ENCODE measurements around the gene RBM15B. TPM values are rescaled to one million over a fixed set of nuclear protein-coding genes. Genes with fewer than 3 reads are reported as not detected.

RBM15B gene
- polyA plus RNA-seq, 1 donor (not counting 4 experiments of a cell fraction or from before 2014, with no cell fraction given), result 10.2 TPM

DNA sequence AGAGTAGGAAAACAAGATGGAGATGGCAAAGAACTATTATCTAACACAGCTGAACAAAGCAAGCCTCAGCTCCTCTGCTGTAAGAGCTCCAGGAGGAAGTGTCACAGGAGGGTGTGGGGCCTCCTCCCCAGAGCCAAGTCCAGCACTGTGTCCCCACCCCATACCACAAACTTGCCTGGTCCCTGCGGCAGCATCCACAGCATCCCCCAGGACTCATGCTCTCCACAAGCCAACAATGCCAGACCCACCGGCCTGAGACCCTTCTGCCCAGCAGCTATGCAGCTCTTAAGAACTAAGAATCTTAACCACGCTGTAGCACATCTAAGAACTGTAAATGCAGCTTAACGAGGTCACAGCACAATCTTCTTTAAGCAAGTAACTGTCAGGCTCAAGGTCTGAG lies 9.1 kb downstream of the RBM15B start:
- Histone ChIP-seq H3K9ac (ENCODE audit: control insufficient read depth, extremely low read depth, insufficient read depth, low read length) (no peak overlapping the region), H2AFZ (ENCODE audit: control insufficient read depth, low read length) (no peak overlapping the region), H3K27ac (ENCODE audit: control insufficient read depth, insufficient read depth, low read length) (no peak overlapping the region), H3K9me1 (ENCODE audit: control insufficient read depth, extremely low read depth, insufficient read depth, low read length) (no peaks in the 10 kb centered on the region), H3K79me2 (ENCODE audit: control insufficient read depth, insufficient read depth, low read length) (peaks cover 12% of the 10 kb centered on the region), H3K27me3 (ENCODE audit: control insufficient read depth, extremely low read depth, insufficient read depth, low read length) (no peaks in the 10 kb centered on the region), H4K20me1 (ENCODE audit: control insufficient read depth, extremely low read depth, insufficient read depth, low read length) (peaks cover 9% of the 10 kb centered on the region), H3K36me3 (ENCODE audit: control insufficient read depth in 2 of 2, extremely low read depth in 1 of 2, insufficient read depth in 2 of 2, low read length in 2 of 2) (peaks cover 23 to 41% of the 10 kb centered on the region in 2 experiments), H3K4me1 (ENCODE audit: control insufficient read depth, extremely low read depth, insufficient read depth, low read length) (no peaks in the 10 kb centered on the region), H3K4me2 (ENCODE audit: control insufficient read depth, extremely low read depth, insufficient read depth, low read depth, low read length) (no peak overlapping the region), H3K4me3 (ENCODE audit: control insufficient read depth in 2 of 3, extremely low read depth in 1 of 3, insufficient read depth in 2 of 3, low read depth in 1 of 3, low read length in 3 of 3) (no peak overlapping the region), H3K9me3 (ENCODE audit: control insufficient read depth, low read depth, low read length) (no peaks in the 10 kb centered on the region)
- no peak for TF ChIP-seq EZH2 (IDR thresholded peaks at IDR 0.05; ENCODE audit: low read length)
- TF ChIP-seq, protein P1, sequence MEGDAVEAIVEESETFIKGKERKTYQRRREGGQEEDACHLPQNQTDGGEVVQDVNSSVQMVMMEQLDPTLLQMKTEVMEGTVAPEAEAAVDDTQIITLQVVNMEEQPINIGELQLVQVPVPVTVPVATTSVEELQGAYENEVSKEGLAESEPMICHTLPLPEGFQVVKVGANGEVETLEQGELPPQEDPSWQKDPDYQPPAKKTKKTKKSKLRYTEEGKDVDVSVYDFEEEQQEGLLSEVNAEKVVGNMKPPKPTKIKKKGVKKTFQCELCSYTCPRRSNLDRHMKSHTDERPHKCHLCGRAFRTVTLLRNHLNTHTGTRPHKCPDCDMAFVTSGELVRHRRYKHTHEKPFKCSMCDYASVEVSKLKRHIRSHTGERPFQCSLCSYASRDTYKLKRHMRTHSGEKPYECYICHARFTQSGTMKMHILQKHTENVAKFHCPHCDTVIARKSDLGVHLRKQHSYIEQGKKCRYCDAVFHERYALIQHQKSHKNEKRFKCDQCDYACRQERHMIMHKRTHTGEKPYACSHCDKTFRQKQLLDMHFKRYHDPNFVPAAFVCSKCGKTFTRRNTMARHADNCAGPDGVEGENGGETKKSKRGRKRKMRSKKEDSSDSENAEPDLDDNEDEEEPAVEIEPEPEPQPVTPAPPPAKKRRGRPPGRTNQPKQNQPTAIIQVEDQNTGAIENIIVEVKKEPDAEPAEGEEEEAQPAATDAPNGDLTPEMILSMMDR (optimal IDR thresholded peaks at IDR 0.05 in 1 of 3, IDR thresholded peaks at IDR 0.05 in 1 of 3, conservative IDR thresholded peaks at IDR 0.05 in 1 of 3; ENCODE audit: extremely low read depth in 1 of 3, insufficient read depth in 2 of 3, low read length in 3 of 3), result no peak
- no peak for FAIRE-seq
- DNase-seq (ENCODE audit: low read depth, low spot score), result no peak
- dilution Hi-C loops (cut with MboI; ENCODE audit: extremely low pct_ligation_motif_present, low sequenced_read_pairs), result no loop called here

DNA sequence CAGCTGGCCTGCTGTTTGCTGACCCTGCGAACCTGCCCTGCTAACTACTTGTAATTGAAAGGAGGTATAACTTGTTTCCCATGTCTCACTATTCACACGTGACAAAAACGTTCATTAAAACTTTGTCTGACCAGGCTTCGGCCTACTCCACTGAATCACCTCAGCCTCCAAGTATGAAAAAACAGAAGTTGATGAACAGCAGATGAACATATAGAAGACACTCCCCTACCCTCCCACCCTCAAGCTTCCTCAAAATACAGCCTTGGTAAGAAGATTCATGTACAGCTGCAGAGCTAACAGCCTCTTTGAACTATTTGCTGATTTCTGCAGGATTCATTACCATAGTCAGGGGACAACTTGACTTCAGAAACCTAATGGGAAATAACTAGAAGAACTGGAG lies 10.7 kb downstream of the RBM15B start:
- Histone ChIP-seq H3K9me1 (ENCODE audit: control insufficient read depth, extremely low read depth, insufficient read depth, low read length) (no peaks in the 10 kb centered on the region), H3K36me3 (ENCODE audit: control insufficient read depth in 2 of 2, extremely low read depth in 1 of 2, insufficient read depth in 2 of 2, low read length in 2 of 2) (peaks cover 12 to 28% of the 10 kb centered on the region in 2 experiments), H3K9ac (ENCODE audit: control insufficient read depth, extremely low read depth, insufficient read depth, low read length) (no peak overlapping the region), H3K27me3 (ENCODE audit: control insufficient read depth, extremely low read depth, insufficient read depth, low read length) (no peaks in the 10 kb centered on the region), H4K20me1 (ENCODE audit: control insufficient read depth, extremely low read depth, insufficient read depth, low read length) (no peaks in the 10 kb centered on the region), H3K4me2 (ENCODE audit: control insufficient read depth, extremely low read depth, insufficient read depth, low read depth, low read length) (no peak overlapping the region), H3K79me2 (ENCODE audit: control insufficient read depth, insufficient read depth, low read length) (no peaks in the 10 kb centered on the region), H3K4me1 (ENCODE audit: control insufficient read depth, extremely low read depth, insufficient read depth, low read length) (no peaks in the 10 kb centered on the region), H2AFZ (ENCODE audit: control insufficient read depth, low read length) (no peak overlapping the region), H3K9me3 (ENCODE audit: control insufficient read depth, low read depth, low read length) (no peaks in the 10 kb centered on the region), H3K4me3 (ENCODE audit: control insufficient read depth in 2 of 3, extremely low read depth in 1 of 3, insufficient read depth in 2 of 3, low read depth in 1 of 3, low read length in 3 of 3) (no peak overlapping the region), H3K27ac (ENCODE audit: control insufficient read depth, insufficient read depth, low read length) (no peak overlapping the region)
- DNase-seq (ENCODE audit: low read depth, low spot score) (no peak), FAIRE-seq (no peak)
- dilution Hi-C loops (cut with MboI; ENCODE audit: extremely low pct_ligation_motif_present, low sequenced_read_pairs), result no loop called here
- TF ChIP-seq, protein P1 (optimal IDR thresholded peaks at IDR 0.05 in 1 of 3, IDR thresholded peaks at IDR 0.05 in 1 of 3, conservative IDR thresholded peaks at IDR 0.05 in 1 of 3; ENCODE audit: extremely low read depth in 1 of 3, insufficient read depth in 2 of 3, low read length in 3 of 3), result no peak
- TF ChIP-seq EZH2 (IDR thresholded peaks at IDR 0.05; ENCODE audit: low read length), result no peak

Data from keratinocyte (primary cell).